ENCODE measurements around the gene RLF. TPM values are rescaled to one million over a fixed set of nuclear protein-coding genes. Genes with fewer than 3 reads are reported as not detected.

Gene RLF
- total RNA-seq, 4 donors from 2014 or later, result 17.9 to 68.0 (median 28.9) TPM

DNA sequence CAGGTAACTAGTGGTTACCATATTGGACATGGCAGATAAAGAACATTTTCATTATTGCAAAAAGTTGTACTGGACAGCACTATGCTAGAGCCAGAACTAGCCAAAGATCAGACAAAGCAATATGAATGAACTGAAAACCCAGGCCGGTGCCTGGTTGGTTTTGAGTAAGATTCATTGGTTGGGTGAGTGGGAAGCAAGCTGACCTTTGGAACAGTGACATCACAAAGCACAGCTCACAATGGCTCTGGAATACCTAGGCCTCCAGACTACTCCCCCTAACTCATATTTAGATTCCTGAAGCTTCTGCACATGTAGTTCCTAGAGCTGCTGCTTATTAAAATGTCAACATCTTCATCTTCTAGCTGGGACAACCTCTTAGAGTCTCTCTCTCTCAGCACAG, 86.5 kb downstream of the RLF start, which contains the start of gene TMCO2:
TMCO2 (plus strand) TSS at position 283 of the 400 bp plus-strand sequence; CDS start at position 340, 57 bp downstream.
- no peak within 1 kb of the TSS for H3K27ac ChIP-seq
- no peak for TF ChIP-seq POLR2A (IDR thresholded peaks at IDR 0.05)
- TF ChIP-seq, protein P1, sequence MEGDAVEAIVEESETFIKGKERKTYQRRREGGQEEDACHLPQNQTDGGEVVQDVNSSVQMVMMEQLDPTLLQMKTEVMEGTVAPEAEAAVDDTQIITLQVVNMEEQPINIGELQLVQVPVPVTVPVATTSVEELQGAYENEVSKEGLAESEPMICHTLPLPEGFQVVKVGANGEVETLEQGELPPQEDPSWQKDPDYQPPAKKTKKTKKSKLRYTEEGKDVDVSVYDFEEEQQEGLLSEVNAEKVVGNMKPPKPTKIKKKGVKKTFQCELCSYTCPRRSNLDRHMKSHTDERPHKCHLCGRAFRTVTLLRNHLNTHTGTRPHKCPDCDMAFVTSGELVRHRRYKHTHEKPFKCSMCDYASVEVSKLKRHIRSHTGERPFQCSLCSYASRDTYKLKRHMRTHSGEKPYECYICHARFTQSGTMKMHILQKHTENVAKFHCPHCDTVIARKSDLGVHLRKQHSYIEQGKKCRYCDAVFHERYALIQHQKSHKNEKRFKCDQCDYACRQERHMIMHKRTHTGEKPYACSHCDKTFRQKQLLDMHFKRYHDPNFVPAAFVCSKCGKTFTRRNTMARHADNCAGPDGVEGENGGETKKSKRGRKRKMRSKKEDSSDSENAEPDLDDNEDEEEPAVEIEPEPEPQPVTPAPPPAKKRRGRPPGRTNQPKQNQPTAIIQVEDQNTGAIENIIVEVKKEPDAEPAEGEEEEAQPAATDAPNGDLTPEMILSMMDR (IDR thresholded peaks at IDR 0.05), result no peak
- H3K4me1 ChIP-seq, result no peaks in the 10 kb centered on the region
- DNase-seq, result no peak
- H3K27me3 ChIP-seq, result no peaks in the 10 kb centered on the region
- intact Hi-C loops (cut with DNase I; ENCODE audit: low total_unique reads), result no loop called here
- no peaks in the 10 kb centered on the region for H3K36me3 ChIP-seq
- H3K4me3 ChIP-seq, result no peak within 1 kb of the TSS
- no peaks in the 10 kb centered on the region for H3K9me3 ChIP-seq

DNA sequence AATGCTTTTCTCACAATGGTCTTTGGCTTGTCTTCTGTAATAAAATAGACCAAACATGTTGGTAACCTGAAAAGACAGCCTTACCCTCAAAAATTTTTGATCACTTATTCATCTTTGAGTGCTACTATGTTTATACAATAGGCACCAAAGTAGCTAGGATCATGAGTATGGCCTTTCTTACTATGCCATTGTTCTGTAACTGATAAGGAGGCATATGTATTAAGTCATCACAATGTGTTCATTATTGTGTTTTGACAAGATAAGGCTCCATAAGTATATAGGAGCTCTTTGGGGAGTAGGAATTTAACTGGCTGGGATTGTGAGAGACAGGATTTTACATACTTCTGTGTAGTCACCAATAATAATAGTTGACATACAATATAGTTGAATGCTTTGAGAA, 87.2 kb downstream of the RLF start:
- H3K4me1 ChIP-seq, result no peaks in the 10 kb centered on the region
- no peaks in the 10 kb centered on the region for H3K27me3 ChIP-seq
- intact Hi-C loops (cut with DNase I; ENCODE audit: low total_unique reads), result no loop called here
- no peak for TF ChIP-seq POLR2A (IDR thresholded peaks at IDR 0.05)
- TF ChIP-seq, protein P1 (IDR thresholded peaks at IDR 0.05), result no peak
- H3K36me3 ChIP-seq, result no peaks in the 10 kb centered on the region
- H3K9me3 ChIP-seq, result no peaks in the 10 kb centered on the region
- no peak overlapping the region for H3K4me3 ChIP-seq
- H3K27ac ChIP-seq, result no peak overlapping the region
- no peak for DNase-seq

DNA sequence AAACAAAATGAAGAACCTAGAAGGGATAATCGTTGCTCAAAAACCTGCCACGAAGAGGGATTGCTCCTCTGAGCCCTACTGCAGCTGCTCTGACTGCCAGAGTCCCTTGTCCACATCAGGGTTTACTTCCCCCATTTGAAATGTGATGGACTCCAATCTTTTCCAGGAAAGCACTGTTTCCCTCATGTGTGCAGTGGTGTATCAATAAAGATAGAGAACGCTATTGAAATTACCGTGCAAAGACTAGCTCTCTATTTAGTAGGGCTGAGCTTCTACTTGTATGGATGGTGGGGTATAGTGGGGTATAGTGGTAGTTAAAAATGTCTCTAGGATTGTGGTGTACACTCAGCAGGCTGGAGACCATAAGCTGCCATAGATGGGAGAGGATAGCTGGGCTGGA, 90.3 kb downstream of the RLF start:
- no peak for TF ChIP-seq POLR2A (IDR thresholded peaks at IDR 0.05)
- TF ChIP-seq, protein P1 (IDR thresholded peaks at IDR 0.05), result no peak
- intact Hi-C loops (cut with DNase I; ENCODE audit: low total_unique reads), result no loop called here
- no peak overlapping the region for H3K27ac ChIP-seq

DNA sequence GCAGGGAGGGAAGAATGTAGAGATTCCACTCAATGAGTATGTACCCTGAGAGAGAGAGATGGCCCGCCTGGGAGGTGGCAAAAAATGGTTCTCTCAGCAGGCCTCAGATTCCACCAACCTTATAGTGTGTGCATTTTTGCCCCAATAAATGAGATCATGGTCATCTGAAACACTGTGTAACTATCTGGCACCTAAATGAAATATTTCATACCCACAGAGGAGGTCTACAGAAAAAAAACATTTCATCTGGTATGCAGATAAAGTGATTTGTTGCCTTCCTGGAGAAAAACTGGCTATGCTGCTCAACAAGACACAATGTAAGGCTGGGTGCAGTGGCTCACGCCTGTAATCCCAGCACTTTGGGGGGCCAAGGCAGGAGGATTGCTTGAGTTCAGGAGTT, 91.4 kb downstream of the RLF start:
- intact Hi-C loops (cut with DNase I; ENCODE audit: low total_unique reads), result no loop called here
- no peaks in the 10 kb centered on the region for H3K27me3 ChIP-seq
- DNase-seq, result no peak
- no peaks in the 10 kb centered on the region for H3K36me3 ChIP-seq
- H3K27ac ChIP-seq, result no peak overlapping the region
- TF ChIP-seq, protein P1 (IDR thresholded peaks at IDR 0.05), result no peak
- TF ChIP-seq POLR2A (IDR thresholded peaks at IDR 0.05), result no peak
- no peaks in the 10 kb centered on the region for H3K4me1 ChIP-seq
- H3K9me3 ChIP-seq, result no peaks in the 10 kb centered on the region
- H3K4me3 ChIP-seq, result no peak overlapping the region

More for the DNA sequence above, 90.3 kb downstream of the RLF start:
- H3K27me3 ChIP-seq, result no peaks in the 10 kb centered on the region
- no peaks in the 10 kb centered on the region for H3K9me3 ChIP-seq
- no peak for DNase-seq
- no peaks in the 10 kb centered on the region for H3K36me3 ChIP-seq
- no peaks in the 10 kb centered on the region for H3K4me1 ChIP-seq
- no peak overlapping the region for H3K4me3 ChIP-seq

DNA sequence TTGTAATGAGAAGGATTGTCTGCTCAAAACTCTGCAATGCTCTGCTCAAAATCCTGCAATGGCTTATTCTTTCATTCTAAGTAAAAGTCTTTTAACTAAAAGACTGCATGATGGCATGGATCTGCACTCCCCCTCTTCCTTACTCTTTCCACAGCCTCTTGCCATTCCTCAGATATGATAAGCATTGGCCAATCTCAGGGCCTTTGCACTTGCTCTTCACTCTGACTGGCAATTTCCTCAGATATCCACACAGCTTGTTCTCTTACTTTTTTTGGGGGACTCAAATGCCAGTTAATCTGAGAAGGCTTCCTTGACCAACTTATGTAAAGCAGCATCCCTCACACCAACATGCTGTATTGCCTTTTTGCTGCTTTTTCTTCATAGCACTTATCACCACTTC, 94.0 kb downstream of the RLF start:
- intact Hi-C loops (cut with DNase I; ENCODE audit: low total_unique reads), result no loop called here

More for the DNA sequence above, 94.0 kb downstream of the RLF start:
- H3K4me1 ChIP-seq, result peaks cover 0 to 2% of the 10 kb centered on the region in 2 donors
- no peaks in the 10 kb centered on the region for H3K36me3 ChIP-seq
- H3K27me3 ChIP-seq, result no peaks in the 10 kb centered on the region
- no peaks in the 10 kb centered on the region for H3K9me3 ChIP-seq
- no peak overlapping the region for H3K4me3 ChIP-seq
- TF ChIP-seq, protein P1 (IDR thresholded peaks at IDR 0.05), result no peak
- no peak for TF ChIP-seq POLR2A (IDR thresholded peaks at IDR 0.05)
- no peak overlapping the region for H3K27ac ChIP-seq
- DNase-seq, result no peak
